Neutrophil (primary cell): ENCODE measurements around the gene ISCU.

ENCODE experiments used
- H3K27ac ChIP-seq: fragments of 200-600 bp; sonication (generic); 2 replicates; pipeline ENCODE4 v1.5.1; 2016; ENCODE audit warnings: mild to moderate bottlenecking, moderate library complexity
- H3K27me3 ChIP-seq: fragments of 200-600 bp; sonication (generic); 2 replicates; pipeline ENCODE4 v1.6.0; 2016; ENCODE audit warnings: mild to moderate bottlenecking
- H3K36me3 ChIP-seq: fragments of 200-600 bp; sonication (generic); 2 replicates; pipeline ENCODE4 v1.5.1; 2017
- H3K4me1 ChIP-seq, 2 experiments: fragments of 200-600 bp in 1 of 2; sonication (generic) in 1 of 2; 1 replicate in 1 of 2; 2 replicates in 1 of 2; pipeline versions ENCODE4 v1.5.1 to v1.6.1; 2013 to 2016; ENCODE audit warnings: low read depth in 1 of 2, low read length in 1 of 2, mild to moderate bottlenecking in 1 of 2, moderate library complexity in 1 of 2; ENCODE audit not compliant: control insufficient read depth in 1 of 2, insufficient read depth in 1 of 2
- H3K4me3 ChIP-seq, 2 experiments: fragments of 200-600 bp in 1 of 2; sonication (generic) in 1 of 2; 1 replicate in 1 of 2; 2 replicates in 1 of 2; pipeline ENCODE4 v1.5.1; 2013 to 2016; ENCODE audit warnings: low read depth in 1 of 2, low read length in 1 of 2, mild to moderate bottlenecking in 1 of 2, moderate library complexity in 1 of 2
- H3K9me3 ChIP-seq: fragments of 200-600 bp; sonication (generic); 2 replicates; pipeline ENCODE4 v1.5.1; 2016
- CTCF ChIP-seq: fragments of 200-600 bp; sonication (generic); IDR thresholded peaks from 2 replicates; pipeline ENCODE4 v1.5.1; 2016; ENCODE audit warnings: antibody characterized with exemption

The ISCU gene

GRCh38 chr12:108517288-108518100 lies 44.9 kb upstream of the ISCU start:
- Histone ChIP-seq H3K9me3 (no peaks in the 10 kb centered on the region), H3K36me3 (peaks cover 57% of the 10 kb centered on the region), H3K4me3 (no peak overlapping the region), H3K27ac (no peak overlapping the region), H3K4me1 (peaks cover 14 to 15% of the 10 kb centered on the region in 2 experiments), H3K27me3 (no peaks in the 10 kb centered on the region)
- TF ChIP-seq CTCF = no peak

- Histone ChIP-seq H3K4me3 (no peak overlapping the region), H3K36me3 (peaks cover 64% of the 10 kb centered on the region), H3K27me3 (no peaks in the 10 kb centered on the region), H3K9me3 (no peaks in the 10 kb centered on the region), H3K4me1 (peaks cover 14 to 15% of the 10 kb centered on the region in 2 experiments), H3K27ac (no peak overlapping the region)
- TF ChIP-seq CTCF = no peak
These were observed 44.2 kb upstream of the ISCU start for GRCh38 chr12:108518101-108518715.

- Histone ChIP-seq H3K4me1 (peaks cover 14 to 15% of the 10 kb centered on the region in 2 experiments), H3K4me3 (no peak overlapping the region), H3K9me3 (no peaks in the 10 kb centered on the region), H3K36me3 (peaks cover 71% of the 10 kb centered on the region), H3K27me3 (no peaks in the 10 kb centered on the region), H3K27ac (no peak overlapping the region)
- TF ChIP-seq CTCF = no peak
These were observed 43.5 kb upstream of the ISCU start for GRCh38 chr12:108518716-108519496.

- Histone ChIP-seq H3K9me3 (no peaks in the 10 kb centered on the region), H3K4me3 (no peak overlapping the region), H3K27me3 (no peaks in the 10 kb centered on the region), H3K36me3 (peaks cover 77% of the 10 kb centered on the region), H3K4me1 (peaks cover 12 to 13% of the 10 kb centered on the region in 2 experiments), H3K27ac (no peak overlapping the region)
- no peak for TF ChIP-seq CTCF
These were observed 42.8 kb upstream of the ISCU start for GRCh38 chr12:108519558-108519957.

GRCh38 chr12:108523365-108523764 lies 39.0 kb upstream of the ISCU start:
- H3K4me1 ChIP-seq = no peaks in the 10 kb centered on the region

More at GRCh38 chr12:108523365-108523764, 39.0 kb upstream of the ISCU start:
- Histone ChIP-seq H3K4me3 (no peak overlapping the region), H3K27me3 (no peaks in the 10 kb centered on the region), H3K27ac (no peak overlapping the region), H3K9me3 (no peaks in the 10 kb centered on the region), H3K36me3 (peaks cover 97% of the 10 kb centered on the region)
- no peak for TF ChIP-seq CTCF
